Measurements from ENCODE around the gene MLANA.

The MLANA gene

GRCh38 chr9:5890641-5891040 is at the start of gene MLANA:
Gene MLANA, plus strand, starts transcription at chr9:5890889. Its CDS starts 1,586 bp downstream, at chr9:5892475.
- DNase-seq: no peak

DNA sequence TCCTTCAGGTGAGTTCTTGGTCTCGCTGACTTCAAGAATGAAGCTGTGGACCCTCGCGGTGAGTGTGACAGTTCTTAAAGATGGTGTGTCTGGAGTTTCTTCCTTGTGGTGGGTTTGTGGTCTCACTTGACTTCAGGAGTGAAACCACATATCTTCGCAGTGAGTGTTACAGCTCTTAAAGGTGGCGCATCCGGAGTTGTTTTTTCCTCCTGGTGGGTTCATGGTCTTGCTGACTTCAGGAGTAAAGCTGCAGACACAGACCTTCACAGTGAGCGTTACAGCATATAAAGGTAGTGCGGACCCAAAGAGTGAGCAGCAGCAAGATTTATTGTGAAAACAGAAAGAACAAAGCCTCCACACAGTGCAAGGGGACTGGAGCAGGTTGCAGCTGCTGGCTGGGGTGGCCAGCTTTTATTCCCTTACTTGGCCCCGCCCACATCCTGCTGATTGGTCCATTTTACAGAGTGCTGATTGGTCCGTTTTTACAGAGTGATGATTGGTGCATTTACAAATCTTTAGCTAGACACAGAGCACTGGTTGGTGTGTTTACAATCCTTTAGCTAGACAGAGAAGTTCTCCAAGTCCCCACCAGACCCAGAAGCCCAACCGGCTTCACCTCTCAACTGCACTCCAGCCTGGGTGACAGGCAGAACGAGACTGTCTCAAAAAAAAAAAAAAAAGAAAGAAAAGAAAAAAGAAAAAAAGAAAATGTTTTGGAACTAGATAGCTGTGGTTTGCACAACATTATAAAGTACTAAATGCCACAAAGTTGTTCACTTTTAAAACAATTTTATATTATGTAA is 48.7 kb upstream of the MLANA start:
- no peak for DNase-seq

DNA sequence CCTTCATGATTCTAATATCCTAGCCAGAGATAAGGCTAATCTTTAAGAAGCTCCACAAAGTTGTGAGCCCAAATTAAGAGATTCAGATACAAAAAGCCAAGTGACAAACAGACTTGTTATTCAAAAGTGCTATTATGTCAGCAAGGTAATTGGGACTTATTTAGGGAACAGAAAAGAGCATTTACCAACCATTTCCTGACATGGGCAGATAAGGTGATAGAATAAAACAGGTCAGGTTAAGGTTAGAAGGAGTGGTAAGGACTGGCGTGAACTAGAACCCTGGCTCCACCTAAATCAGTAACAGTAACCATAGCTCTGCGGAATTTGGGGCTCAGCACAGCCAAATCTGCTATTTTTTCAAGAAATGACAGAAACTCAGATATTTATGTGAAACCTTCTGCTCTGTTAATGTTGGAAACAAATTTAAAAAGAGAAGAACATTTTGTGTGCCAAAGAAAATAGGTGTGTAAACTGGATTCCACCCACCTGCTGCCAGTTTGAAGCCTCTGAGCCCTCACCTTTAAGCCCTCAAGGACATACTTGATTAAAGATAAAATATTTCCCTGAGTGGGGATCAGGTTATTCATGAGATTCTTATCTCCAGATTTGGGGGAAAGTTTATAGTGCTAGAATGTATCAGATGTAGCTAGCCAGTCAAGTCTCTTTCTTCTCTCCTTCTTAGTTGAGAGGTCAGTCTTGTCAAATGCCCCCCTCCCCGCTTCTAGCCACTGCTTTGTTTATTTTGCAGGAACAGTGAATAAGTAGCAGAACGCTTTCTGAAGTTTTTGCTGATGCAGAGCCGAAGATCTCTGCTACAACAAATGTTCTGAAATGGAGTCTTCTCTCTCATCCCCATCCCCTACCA is 47.5 kb upstream of the MLANA start:
- no peak for DNase-seq

DNA sequence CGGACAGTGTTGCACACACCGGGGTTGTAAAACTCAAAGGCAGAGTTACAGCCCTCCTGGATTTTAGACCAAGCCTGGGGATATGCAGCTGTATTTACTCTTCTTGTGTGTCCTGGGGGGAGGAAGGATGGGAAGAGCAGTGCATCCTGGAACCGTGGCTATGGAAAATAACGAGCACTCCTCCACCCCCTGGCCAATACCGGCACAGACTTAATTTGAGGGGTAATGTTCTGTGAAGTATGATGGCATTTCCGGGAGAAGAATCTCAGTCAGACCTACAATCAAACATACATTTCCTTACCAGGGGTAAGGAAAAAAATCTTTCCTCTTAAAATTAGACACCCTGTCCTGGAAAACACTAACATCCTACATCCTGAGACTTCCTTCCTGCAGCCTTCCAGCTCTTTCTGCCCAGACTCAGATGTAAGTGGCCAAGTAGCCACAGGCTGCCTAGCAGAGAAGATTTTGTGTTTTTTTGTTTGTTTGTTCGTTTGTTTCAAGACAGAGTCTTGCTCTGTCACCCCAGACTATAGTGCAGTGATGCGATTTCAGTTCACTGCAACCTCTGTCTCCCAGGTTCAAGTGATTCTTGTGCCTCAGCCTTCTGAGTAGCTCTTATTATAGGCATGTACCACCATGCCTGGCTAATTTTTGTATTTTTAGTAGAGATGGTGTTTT is 46.8 kb upstream of the MLANA start:
- DNase-seq: no peak

DNA sequence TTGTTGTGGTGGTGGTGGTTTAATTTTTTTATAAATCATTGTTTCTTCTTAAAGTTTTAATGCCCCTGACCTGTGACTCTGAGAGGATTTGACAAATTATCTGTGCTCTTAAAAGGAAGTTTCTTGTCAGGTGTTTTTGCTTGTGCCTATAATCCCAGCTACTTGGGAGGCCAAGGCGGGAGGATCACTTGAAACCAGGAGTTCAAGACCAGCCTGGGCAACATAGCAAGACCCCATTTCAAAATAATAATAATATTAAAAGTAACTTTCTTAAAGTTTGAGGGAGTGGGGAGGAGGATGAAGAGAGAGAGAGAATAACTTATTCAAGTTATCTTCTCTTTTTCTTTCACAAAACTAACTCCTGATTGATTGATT is 45.5 kb upstream of the MLANA start:
- no peak for DNase-seq

GRCh38 chr9:5846096-5846495 is 44.6 kb upstream of the MLANA start:
- DNase-seq: no peak

GRCh38 chr9:5846501-5846921 is 44.2 kb upstream of the MLANA start:
- no peak for DNase-seq

- no peak for DNase-seq
Observed at GRCh38 chr9:5848372-5848882, 42.3 kb upstream of the MLANA start.

GRCh38 chr9:5850724-5851122 is 40.0 kb upstream of the MLANA start:
- DNase-seq: no peak

DNA sequence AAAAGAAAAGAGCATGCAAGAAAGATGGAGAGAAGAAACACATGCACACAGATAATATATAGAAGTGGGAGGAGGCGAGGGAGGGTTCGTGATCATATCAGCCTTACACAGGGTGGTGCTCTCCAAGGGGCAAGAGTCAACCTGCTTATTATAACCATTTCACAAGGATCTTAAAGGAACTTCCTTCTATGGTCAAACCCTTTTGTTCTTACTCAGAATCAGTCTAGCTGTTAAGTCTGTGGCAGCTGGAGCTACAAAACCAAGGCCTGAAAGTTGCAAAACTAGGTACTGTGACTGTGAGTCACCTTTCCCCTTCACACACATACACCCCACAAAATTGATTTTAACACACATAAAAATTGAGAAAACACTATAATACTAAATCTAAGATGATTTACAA is 39.2 kb upstream of the MLANA start:
- DNase-seq: no peak

DNA sequence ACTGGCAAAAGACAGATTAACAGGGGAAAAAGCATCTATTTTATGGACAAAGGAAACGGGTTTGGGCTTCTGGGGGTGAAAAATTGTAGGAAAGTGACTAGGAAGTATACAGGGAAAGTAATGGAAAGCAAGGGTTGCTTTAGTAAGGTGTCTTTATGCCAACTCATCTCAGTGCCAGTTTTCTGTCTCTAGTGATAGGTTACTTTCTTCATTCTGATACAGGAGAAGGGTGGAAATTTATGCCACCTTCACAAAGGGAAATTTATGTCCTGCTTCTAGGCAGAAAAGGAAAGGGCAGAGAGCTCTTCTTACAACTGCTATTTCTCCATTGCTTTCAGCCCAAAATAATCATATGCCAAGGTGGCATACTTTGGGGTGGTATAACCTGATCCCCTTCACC is 37.7 kb upstream of the MLANA start:
- no peak for DNase-seq

- DNase-seq: no peak
Observed at GRCh38 chr9:5853617-5854016, 37.1 kb upstream of the MLANA start.

GRCh38 chr9:5854063-5854790 is 36.5 kb upstream of the MLANA start:
- no peak for DNase-seq

GRCh38 chr9:5857928-5858327 is 32.8 kb upstream of the MLANA start:
- no peak for DNase-seq

- no peak for DNase-seq
Observed at GRCh38 chr9:5858833-5859232, 31.9 kb upstream of the MLANA start.

DNA sequence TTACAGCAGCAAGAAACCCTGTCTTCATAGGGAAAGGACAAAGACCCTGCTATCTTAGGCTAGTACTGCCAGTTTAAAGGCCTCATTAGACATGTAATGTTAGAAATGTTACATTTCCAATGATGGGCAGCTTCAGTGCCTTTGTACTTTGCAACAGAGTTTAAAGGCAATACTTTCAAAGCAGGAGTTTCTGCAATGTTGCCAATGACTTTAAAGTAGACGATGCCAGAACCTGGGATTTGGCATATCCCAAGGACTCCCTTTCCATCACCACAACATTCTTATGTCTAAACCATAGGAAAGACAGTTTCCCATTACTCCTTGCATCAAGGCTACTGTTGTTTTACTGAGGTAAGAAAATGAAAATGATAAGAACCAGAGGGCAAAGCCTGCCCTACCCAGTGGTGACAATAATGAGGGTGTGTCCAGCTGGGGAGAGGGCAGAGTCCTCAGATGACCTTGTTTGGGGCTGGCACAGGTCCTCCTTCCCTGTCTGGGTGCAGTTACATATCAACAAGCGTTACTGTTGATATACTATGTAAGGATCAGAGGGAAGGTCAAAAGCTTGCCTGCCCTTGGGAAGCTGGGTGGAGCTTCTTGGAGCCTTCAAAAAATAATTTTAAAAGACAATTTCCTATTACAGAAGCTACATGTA is 27.5 kb upstream of the MLANA start:
- no peak for DNase-seq

DNA sequence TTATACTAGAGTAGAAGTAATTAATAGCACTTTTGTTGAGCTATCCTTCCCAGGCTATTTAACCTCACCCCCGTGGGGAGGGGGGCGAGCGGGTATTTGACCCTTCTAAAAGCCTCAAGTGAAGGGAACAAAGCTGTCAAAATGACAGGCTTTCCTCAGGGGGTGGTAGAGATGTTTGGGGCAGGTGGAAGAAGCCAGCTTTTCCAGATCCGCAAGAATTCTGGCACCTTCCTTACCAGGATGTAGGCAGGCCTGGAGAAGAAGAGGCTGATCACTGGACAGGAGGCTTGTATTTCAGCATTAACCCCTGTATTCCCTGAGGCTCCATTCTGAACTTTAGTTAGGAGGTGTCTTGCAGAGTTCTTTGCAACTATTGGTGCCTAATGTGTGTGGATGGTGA is 26.2 kb upstream of the MLANA start:
- no peak for DNase-seq

- no peak for DNase-seq
Observed at GRCh38 chr9:5866272-5866671, 24.4 kb upstream of the MLANA start.

GRCh38 chr9:5866685-5867084 is 24.0 kb upstream of the MLANA start:
- DNase-seq: no peak

DNA sequence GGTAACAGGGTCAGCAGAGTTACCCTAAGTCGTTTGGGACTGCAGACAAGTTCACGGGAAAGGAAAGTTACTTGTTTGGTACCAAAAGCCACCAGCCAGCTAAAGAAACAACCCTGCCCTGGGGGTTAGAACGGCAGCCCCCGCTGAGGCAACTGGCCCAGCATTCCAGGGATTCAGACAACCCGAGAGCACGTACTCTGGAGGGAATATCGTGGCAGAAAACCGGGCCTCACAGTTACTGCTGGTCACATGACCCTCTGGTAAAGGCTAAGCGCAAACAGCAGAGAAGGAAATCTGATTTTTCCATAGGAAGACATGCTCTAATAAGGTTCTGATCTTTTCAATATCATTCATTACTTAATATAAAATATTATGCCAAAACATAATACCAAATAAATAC is 22.5 kb upstream of the MLANA start:
- no peak for DNase-seq

GRCh38 chr9:5869315-5870019 is 21.2 kb upstream of the MLANA start:
- DNase-seq: no peak

GRCh38 chr9:5870020-5870339 is 20.7 kb upstream of the MLANA start:
- DNase-seq: no peak
